ENCODE data around the gene GDA. TPM values are rescaled to one million over a fixed set of nuclear protein-coding genes. Genes with fewer than 3 reads are reported as not detected.

Gene GDA
- total RNA-seq, 1 donor from 2014 or later: 0.22 TPM

DNA sequence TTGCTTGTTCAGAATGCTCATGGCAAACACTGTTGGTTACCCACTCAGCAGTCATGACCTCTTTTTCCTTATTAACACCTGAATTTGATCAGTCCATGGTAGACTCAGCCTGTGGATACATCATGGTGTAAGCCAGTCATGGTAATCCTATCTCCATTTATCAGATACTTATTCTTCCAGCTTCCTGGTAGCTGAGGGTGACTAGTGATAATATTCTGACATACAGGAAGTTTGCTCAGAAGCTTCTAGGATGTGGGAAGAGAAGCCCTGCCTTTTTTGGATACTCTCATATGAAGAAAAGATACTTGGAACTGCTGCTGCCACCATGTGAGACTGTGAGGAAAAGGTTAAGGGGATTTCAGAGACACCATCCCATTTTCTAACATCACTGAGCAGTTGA, 7.3 kb downstream of the GDA start:
- H3K4me3 Mint-ChIP-seq: no peak overlapping the region
- H3K36me3 Mint-ChIP-seq: no peaks in the 10 kb centered on the region
- TF ChIP-seq, protein P1, sequence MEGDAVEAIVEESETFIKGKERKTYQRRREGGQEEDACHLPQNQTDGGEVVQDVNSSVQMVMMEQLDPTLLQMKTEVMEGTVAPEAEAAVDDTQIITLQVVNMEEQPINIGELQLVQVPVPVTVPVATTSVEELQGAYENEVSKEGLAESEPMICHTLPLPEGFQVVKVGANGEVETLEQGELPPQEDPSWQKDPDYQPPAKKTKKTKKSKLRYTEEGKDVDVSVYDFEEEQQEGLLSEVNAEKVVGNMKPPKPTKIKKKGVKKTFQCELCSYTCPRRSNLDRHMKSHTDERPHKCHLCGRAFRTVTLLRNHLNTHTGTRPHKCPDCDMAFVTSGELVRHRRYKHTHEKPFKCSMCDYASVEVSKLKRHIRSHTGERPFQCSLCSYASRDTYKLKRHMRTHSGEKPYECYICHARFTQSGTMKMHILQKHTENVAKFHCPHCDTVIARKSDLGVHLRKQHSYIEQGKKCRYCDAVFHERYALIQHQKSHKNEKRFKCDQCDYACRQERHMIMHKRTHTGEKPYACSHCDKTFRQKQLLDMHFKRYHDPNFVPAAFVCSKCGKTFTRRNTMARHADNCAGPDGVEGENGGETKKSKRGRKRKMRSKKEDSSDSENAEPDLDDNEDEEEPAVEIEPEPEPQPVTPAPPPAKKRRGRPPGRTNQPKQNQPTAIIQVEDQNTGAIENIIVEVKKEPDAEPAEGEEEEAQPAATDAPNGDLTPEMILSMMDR (IDR thresholded peaks at IDR 0.05; ENCODE audit: unreplicated experiment): no peak

DNA sequence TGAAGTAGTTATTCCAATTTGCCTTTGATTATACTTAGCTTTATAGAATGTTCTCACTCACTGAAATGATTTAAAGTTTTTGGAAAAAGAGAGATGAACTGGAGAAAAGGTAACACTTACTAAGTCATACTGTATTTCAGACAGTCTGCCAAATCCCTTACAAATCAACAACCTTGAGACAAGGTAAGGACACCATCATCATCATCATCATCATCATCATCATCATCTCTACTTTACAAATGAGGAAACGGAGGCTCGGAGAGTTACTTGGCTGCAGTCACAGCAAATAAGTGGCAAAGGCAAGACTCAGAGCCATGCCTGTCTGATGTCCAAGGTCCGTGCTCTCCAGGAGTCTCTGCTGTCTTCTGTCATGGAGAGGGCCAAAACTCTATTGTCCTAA, 9.4 kb downstream of the GDA start:
- DNase-seq (ENCODE audit: low spot score in 2 of 2, unreplicated experiment in 2 of 2): no peak
- TF ChIP-seq, protein P1 (IDR thresholded peaks at IDR 0.05; ENCODE audit: unreplicated experiment): no peak
- no peak overlapping the region for H3K4me3 Mint-ChIP-seq
- no peaks in the 10 kb centered on the region for H3K4me1 Mint-ChIP-seq
- H3K36me3 Mint-ChIP-seq: no peaks in the 10 kb centered on the region
- H3K27ac Mint-ChIP-seq: no peak overlapping the region
- peaks cover 17% of the 10 kb centered on the region for H3K27me3 Mint-ChIP-seq (ENCODE audit: low read depth)
- peaks cover 7% of the 10 kb centered on the region for H3K9me3 Mint-ChIP-seq

More for the DNA sequence above, 7.3 kb downstream of the GDA start:
- Mint-ChIP-seq H3K4me1 (no peaks in the 10 kb centered on the region), H3K27me3 (ENCODE audit: low read depth) (peaks cover 25% of the 10 kb centered on the region), H3K27ac (no peak overlapping the region), H3K9me3 (peaks cover 7% of the 10 kb centered on the region)
- DNase-seq (ENCODE audit: low spot score in 2 of 2, unreplicated experiment in 2 of 2): no peak

DNA sequence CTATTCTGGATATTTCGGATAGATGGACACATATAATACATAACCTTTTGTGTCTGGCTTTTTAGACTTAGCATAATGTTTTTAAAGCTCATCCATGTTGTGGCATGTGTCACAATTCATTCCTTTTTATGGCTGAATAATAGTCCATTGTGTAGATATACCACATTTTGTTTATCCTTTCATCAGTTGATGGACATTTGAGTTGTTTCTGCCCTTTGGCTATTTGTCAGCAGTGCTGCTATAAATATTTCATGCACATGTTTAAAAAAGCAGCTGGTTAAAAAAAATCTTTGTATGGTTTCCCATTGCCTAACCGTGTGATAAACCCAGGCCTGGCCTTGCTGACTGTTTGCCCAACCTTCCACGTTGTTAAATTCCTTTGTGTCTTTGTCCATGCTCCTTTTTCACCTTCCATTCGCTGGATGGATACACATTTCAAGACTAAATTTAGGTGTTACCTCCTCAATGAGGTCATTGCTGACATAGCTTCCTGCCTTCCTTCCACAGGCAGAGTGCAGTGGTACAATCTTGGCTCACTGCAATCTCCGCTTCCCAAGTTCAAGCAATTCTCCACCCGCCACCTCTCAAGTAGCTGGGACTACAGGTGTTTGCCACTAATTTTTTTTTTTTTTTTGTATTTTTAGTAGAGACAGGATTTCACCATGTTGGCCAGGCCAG, 11.3 kb downstream of the GDA start:
- Mint-ChIP-seq H3K36me3 (no peaks in the 10 kb centered on the region), H3K27me3 (ENCODE audit: low read depth) (peaks cover 9% of the 10 kb centered on the region), H3K27ac (no peak overlapping the region), H3K4me3 (no peak overlapping the region), H3K4me1 (no peaks in the 10 kb centered on the region), H3K9me3 (peaks cover 7% of the 10 kb centered on the region)
- no peak for DNase-seq (ENCODE audit: low spot score in 2 of 2, unreplicated experiment in 2 of 2)
- TF ChIP-seq, protein P1 (IDR thresholded peaks at IDR 0.05; ENCODE audit: unreplicated experiment): no peak

DNA sequence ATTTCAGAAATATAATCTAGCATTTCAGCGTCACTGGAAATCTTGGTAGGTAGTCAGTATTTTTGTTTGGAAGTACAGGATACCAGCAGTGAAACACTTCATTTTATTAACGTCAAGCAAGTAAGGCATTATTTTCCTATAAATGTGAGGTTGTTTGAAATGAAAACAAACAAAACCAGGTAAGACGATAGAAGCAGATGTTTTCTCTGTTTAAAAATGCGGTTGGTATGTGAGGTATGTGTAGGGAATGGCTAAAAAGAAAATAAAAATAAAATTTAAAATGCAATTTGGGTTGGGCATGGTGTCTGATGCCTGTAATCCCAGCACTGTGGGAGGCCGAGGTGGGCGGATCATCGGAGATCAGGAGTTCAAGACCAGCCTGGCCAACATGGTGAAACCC, 16.1 kb downstream of the GDA start:
- Mint-ChIP-seq H3K36me3 (no peaks in the 10 kb centered on the region), H3K9me3 (peaks cover 18% of the 10 kb centered on the region), H3K4me1 (no peaks in the 10 kb centered on the region), H3K27me3 (ENCODE audit: low read depth) (no peaks in the 10 kb centered on the region), H3K27ac (no peak overlapping the region), H3K4me3 (no peak overlapping the region)
- DNase-seq (ENCODE audit: low spot score in 2 of 2, unreplicated experiment in 2 of 2): no peak
- TF ChIP-seq, protein P1 (IDR thresholded peaks at IDR 0.05; ENCODE audit: unreplicated experiment): no peak

DNA sequence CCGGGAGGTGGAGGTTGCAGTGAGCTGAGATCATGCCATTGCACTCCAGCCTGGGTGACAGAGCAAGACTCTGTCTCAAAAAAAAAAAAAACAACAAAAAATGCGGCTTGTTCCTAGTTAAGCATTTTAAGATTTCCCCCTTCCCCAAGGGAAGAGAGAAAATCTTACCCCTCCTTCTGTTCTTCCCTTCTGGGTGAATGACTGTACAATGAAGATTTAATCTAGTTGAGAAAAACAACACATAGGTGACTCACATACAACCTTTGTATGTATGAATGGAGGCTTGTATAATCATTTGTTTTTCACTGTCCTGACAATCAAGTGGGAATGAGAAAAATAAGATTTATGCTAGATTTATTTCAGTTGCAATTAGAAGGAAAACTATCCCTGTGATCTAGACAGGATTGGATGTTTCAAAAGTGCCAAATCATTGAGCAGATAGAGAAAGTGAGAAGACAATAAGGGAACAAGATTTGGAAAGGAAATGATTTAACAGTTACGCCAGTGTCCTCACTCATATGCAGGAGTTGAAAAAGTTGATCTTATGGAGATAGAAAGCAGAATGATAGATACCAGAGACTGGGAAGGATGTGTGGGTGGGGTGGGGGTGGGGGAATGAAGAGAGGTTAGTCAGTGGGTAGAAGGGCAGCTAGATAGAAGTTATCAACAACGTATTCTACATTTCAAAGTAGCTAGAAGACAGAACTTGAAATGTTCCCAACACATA, 16.7 kb downstream of the GDA start:
- no peak for DNase-seq (ENCODE audit: low spot score in 2 of 2, unreplicated experiment in 2 of 2)
- TF ChIP-seq, protein P1 (IDR thresholded peaks at IDR 0.05; ENCODE audit: unreplicated experiment): no peak
- Mint-ChIP-seq H3K27ac (no peak overlapping the region), H3K4me3 (no peak overlapping the region), H3K4me1 (no peaks in the 10 kb centered on the region), H3K36me3 (no peaks in the 10 kb centered on the region), H3K27me3 (ENCODE audit: low read depth) (no peaks in the 10 kb centered on the region), H3K9me3 (peaks cover 13% of the 10 kb centered on the region)

All from mesothelial cell of epicardium (in vitro differentiated cells).